A673 (cell line): ENCODE measurements around the gene MKRN3. TPM values are rescaled to one million over a fixed set of nuclear protein-coding genes. Genes with fewer than 3 reads are reported as not detected.

Source experiments
- BruUV-seq: library from RNA; stranded (reverse); fragments of 400-500 nt; replicated peaks from 2 replicates; lab custom pipeline; 2021; lab: Mats Ljungman, UMichigan
- CTCF ChIA-PET: fragments of 300-600 bp; sonication (Branson Sonifier 250); formaldehyde crosslinking; loops from one replicate; lab custom pipeline; 2022; ENCODE audit warnings: antibody characterized with exemption; lab: Charles Lee
- POLR2A ChIA-PET: fragments of 300-600 bp; sonication (Branson Sonifier 250); formaldehyde crosslinking; loops from one replicate; lab custom pipeline; 2022; ENCODE audit warnings: antibody characterized with exemption; ENCODE audit not compliant: low non-redundant PET; lab: Charles Lee
- DNase-seq: peaks from one replicate; pipeline ENCODE4 v3.0.0-alpha.2; 2015; ENCODE audit warnings: low spot score
- H3K27ac ChIP-seq: fragments of 200-600 bp; sonication (generic); 2 replicates; pipeline ENCODE4 v1.5.1; 2016; ENCODE audit warnings: mixed run types, low read depth, mild to moderate bottlenecking, mixed read lengths, antibody characterized with exemption, low read length; ENCODE audit not compliant: poor library complexity, severe bottlenecking
- H3K27me3 ChIP-seq: fragments of 200-600 bp; sonication (generic); replicated peaks from 2 replicates; pipeline ENCODE4 v1.6.1; 2017; ENCODE audit warnings: mixed run types, low read depth, mild to moderate bottlenecking, mixed read lengths, antibody characterized with exemption, low read length; ENCODE audit not compliant: insufficient read depth, poor library complexity
- H3K36me3 ChIP-seq: fragments of 200-600 bp; sonication (generic); 2 replicates; pipeline ENCODE4 v1.6.1; 2016; ENCODE audit warnings: mixed run types, mild to moderate bottlenecking, mixed read lengths, antibody characterized with exemption, low read length; ENCODE audit not compliant: insufficient read depth, poor library complexity, severe bottlenecking
- H3K4me1 ChIP-seq: fragments of 200-600 bp; sonication (generic); 2 replicates; pipeline ENCODE4 v1.6.1; 2017; ENCODE audit warnings: mixed run types, mild to moderate bottlenecking, mixed read lengths, antibody characterized with exemption, low read length; ENCODE audit not compliant: insufficient read depth, poor library complexity, severe bottlenecking
- H3K4me3 ChIP-seq: fragments of 200-600 bp; sonication (generic); 2 replicates; pipeline ENCODE4 v1.5.1; 2016; ENCODE audit warnings: low read depth, mixed run types, mild to moderate bottlenecking, mixed read lengths, low read length; ENCODE audit not compliant: poor library complexity, severe bottlenecking
- H3K9me3 ChIP-seq: fragments of 200-600 bp; sonication (generic); 2 replicates; pipeline ENCODE4 v1.6.1; 2016; ENCODE audit warnings: mixed run types, low read depth, mild to moderate bottlenecking, mixed read lengths, antibody characterized with exemption, low read length; ENCODE audit not compliant: poor library complexity, severe bottlenecking
- EZH2 ChIP-seq: fragments of 200-600 bp; sonication (generic); IDR thresholded peaks from 2 replicates; pipeline ENCODE4 v1.6.1; 2017; ENCODE audit warnings: borderline replicate concordance, low read depth, mild to moderate bottlenecking, mixed read lengths, antibody characterized with exemption, low read length; ENCODE audit not compliant: poor library complexity, severe bottlenecking
- intact Hi-C: fragments of 100-400 bp; cut with micrococcal nuclease; formaldehyde crosslinking; loops from one replicate; pipeline ENCODE4 v1.10.0; 2022; ENCODE audit not compliant: unreplicated experiment
- total RNA-seq: library from RNA; stranded (reverse); gene quantifications from 2 replicates; pipeline ENCODE4 v1.2.3, GENCODE V29; 2021
- TF ChIP-seq, protein P1 (sequence below): fragments of 300-800, 200-600 bp; sonication (generic); conservative IDR thresholded peaks from 2 replicates; pipeline ENCODE4 v1.5.1; 2017; ENCODE audit warnings: low read depth, mild to moderate bottlenecking, antibody characterized with exemption, low read length, moderate library complexity, mixed read lengths

MKRN3 gene
- total RNA-seq, 1 experiment from 2014 or later: not detected

DNA sequence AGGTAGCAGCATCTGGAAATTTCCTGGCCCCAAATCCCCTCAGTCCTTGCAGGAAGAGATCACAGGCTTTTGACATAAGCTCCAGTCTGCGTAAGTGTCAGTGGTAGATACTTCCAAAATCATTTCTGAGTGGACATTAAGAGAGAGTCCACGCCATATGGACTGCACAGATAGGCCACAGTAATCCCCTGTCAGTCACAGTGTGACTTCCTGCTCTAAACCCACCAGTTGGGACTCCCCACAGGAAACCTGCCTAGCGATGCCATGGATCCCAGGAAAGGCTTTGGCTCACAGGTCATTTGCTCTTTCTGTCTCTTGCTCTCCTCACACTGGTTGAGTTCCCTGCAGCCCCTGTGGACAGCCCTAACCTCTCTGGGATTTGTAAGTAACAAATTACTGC is 28.8 kb upstream of the MKRN3 start:
- Histone ChIP-seq H3K9me3 (peaks cover 8% of the 10 kb centered on the region), H3K36me3 (no peaks in the 10 kb centered on the region)
- CTCF ChIA-PET: no interaction called here

DNA sequence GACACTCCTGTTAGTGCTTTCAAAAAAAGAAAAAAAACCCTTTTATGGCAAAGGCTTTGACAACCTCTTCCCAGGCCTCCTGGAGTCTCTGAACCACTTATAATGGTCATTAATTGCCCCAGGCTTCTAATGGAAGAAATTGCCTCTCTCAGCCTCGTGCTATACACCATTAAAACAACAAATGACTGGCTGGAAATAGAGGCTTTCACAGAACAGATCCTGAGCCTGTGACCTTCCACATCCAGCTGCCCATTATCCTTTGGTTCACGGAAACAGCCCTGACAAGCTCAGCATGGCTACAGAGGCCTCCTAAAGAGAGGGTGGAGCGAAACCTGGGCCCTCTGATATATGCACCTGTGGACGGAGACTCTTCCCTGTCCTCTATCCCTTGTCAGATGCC is 26.8 kb upstream of the MKRN3 start:
- no TSS peak for BruUV-seq
- TF ChIP-seq EZH2: no peak
- TF ChIP-seq, protein P1, sequence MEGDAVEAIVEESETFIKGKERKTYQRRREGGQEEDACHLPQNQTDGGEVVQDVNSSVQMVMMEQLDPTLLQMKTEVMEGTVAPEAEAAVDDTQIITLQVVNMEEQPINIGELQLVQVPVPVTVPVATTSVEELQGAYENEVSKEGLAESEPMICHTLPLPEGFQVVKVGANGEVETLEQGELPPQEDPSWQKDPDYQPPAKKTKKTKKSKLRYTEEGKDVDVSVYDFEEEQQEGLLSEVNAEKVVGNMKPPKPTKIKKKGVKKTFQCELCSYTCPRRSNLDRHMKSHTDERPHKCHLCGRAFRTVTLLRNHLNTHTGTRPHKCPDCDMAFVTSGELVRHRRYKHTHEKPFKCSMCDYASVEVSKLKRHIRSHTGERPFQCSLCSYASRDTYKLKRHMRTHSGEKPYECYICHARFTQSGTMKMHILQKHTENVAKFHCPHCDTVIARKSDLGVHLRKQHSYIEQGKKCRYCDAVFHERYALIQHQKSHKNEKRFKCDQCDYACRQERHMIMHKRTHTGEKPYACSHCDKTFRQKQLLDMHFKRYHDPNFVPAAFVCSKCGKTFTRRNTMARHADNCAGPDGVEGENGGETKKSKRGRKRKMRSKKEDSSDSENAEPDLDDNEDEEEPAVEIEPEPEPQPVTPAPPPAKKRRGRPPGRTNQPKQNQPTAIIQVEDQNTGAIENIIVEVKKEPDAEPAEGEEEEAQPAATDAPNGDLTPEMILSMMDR: no peak
- DNase-seq: no peak
- H3K36me3 ChIP-seq: no peaks in the 10 kb centered on the region
- POLR2A ChIA-PET: no interaction called here
- H3K4me1 ChIP-seq: no peaks in the 10 kb centered on the region
- H3K9me3 ChIP-seq: peaks cover 8% of the 10 kb centered on the region
- intact Hi-C loops: no loop called here
- no peaks in the 10 kb centered on the region for H3K27me3 ChIP-seq
- no peak overlapping the region for H3K4me3 ChIP-seq
- H3K27ac ChIP-seq: no peak overlapping the region
- CTCF ChIA-PET: no interaction called here

More for the DNA sequence above, 28.8 kb upstream of the MKRN3 start:
- no TSS peak for BruUV-seq
- no peak overlapping the region for H3K4me3 ChIP-seq
- no peaks in the 10 kb centered on the region for H3K4me1 ChIP-seq
- POLR2A ChIA-PET: no interaction called here
- no peaks in the 10 kb centered on the region for H3K27me3 ChIP-seq
- no peak overlapping the region for H3K27ac ChIP-seq
- intact Hi-C loops: no loop called here
- TF ChIP-seq EZH2: no peak
- TF ChIP-seq, protein P1: no peak
- DNase-seq: no peak

DNA sequence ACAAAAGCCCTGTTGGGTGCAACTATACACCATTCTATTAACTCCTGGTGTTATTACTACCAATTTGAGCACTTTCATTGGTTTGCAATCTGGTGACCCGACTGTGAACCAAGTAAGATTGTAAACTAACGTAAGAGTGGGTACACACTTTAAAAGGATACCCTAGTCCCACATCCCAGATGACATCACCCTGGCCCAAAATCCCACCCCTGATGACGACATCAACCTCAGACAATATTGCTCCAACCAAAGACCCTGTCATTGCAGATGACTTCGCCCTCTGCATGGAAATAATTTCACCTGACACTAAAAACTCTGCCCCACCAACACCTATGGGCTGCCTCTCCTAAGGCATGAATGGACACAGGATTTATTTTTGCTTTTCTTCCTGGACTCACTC is 25.6 kb upstream of the MKRN3 start:
- DNase-seq: no peak
- Histone ChIP-seq H3K27ac (no peak overlapping the region), H3K4me3 (no peak overlapping the region), H3K27me3 (no peaks in the 10 kb centered on the region), H3K9me3 (peaks cover 8% of the 10 kb centered on the region), H3K4me1 (no peaks in the 10 kb centered on the region), H3K36me3 (no peaks in the 10 kb centered on the region)
- ChIA-PET POLR2A (no interaction called here), CTCF (no interaction called here)
- BruUV-seq: no TSS peak
- intact Hi-C loops: no loop called here
- TF ChIP-seq EZH2: no peak
- TF ChIP-seq, protein P1: no peak
